ENCODE data around the gene CFAP70. TPM values are rescaled to one million over a fixed set of nuclear protein-coding genes. Genes with fewer than 3 reads are reported as not detected.

CFAP70 gene
- total RNA-seq, 1 donor = 1.1 TPM

- Histone ChIP-seq H3K4me2 (ENCODE audit: insufficient read depth, low read length) (peak overlapping the region; percentile 83), H3K36me3 (ENCODE audit: insufficient read depth, low read length) (peaks cover 49% of the 10 kb centered on the region), H3K4me1 (ENCODE audit: insufficient read depth, low read length) (peaks cover 22% of the 10 kb centered on the region), H3K27ac (ENCODE audit: low read depth, low read length) (no peak overlapping the region), H3K79me2 (ENCODE audit: insufficient read depth, low read length) (peaks cover 46% of the 10 kb centered on the region), H3K9me3 (ENCODE audit: low read depth, low read length) (no peaks in the 10 kb centered on the region), H3K27me3 (ENCODE audit: insufficient read depth, low read length) (no peaks in the 10 kb centered on the region), H2AFZ (ENCODE audit: low read length) (no peak overlapping the region), H4K20me1 (ENCODE audit: insufficient read depth, low read length) (no peaks in the 10 kb centered on the region), H3K4me3 (ENCODE audit: insufficient read depth, low read length) (peak overlapping the region; percentile 89)
- TF ChIP-seq, protein P1, sequence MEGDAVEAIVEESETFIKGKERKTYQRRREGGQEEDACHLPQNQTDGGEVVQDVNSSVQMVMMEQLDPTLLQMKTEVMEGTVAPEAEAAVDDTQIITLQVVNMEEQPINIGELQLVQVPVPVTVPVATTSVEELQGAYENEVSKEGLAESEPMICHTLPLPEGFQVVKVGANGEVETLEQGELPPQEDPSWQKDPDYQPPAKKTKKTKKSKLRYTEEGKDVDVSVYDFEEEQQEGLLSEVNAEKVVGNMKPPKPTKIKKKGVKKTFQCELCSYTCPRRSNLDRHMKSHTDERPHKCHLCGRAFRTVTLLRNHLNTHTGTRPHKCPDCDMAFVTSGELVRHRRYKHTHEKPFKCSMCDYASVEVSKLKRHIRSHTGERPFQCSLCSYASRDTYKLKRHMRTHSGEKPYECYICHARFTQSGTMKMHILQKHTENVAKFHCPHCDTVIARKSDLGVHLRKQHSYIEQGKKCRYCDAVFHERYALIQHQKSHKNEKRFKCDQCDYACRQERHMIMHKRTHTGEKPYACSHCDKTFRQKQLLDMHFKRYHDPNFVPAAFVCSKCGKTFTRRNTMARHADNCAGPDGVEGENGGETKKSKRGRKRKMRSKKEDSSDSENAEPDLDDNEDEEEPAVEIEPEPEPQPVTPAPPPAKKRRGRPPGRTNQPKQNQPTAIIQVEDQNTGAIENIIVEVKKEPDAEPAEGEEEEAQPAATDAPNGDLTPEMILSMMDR (IDR thresholded peaks at IDR 0.05; ENCODE audit: extremely low read depth, low read depth, low read length) = no peak
- DNase-seq (ENCODE audit: insufficient read length, low spot score, missing footprints) = no peak
Measured at GRCh38 chr10:73244866-73245477, 113.7 kb downstream of the CFAP70 start.

- Histone ChIP-seq H3K36me3 (ENCODE audit: insufficient read depth, low read length) (peaks cover 61% of the 10 kb centered on the region), H3K79me2 (ENCODE audit: insufficient read depth, low read length) (peaks cover 19% of the 10 kb centered on the region), H4K20me1 (ENCODE audit: insufficient read depth, low read length) (no peaks in the 10 kb centered on the region), H3K27ac (ENCODE audit: low read depth, low read length) (no peak overlapping the region), H3K4me2 (ENCODE audit: insufficient read depth, low read length) (no peak overlapping the region), H3K4me1 (ENCODE audit: insufficient read depth, low read length) (peaks cover 3% of the 10 kb centered on the region), H3K27me3 (ENCODE audit: insufficient read depth, low read length) (no peaks in the 10 kb centered on the region), H3K9me3 (ENCODE audit: low read depth, low read length) (no peaks in the 10 kb centered on the region), H2AFZ (ENCODE audit: low read length) (no peak overlapping the region), H3K4me3 (ENCODE audit: insufficient read depth, low read length) (no peak overlapping the region)
- no peak for DNase-seq (ENCODE audit: insufficient read length, low spot score, missing footprints)
- TF ChIP-seq, protein P1 (IDR thresholded peaks at IDR 0.05; ENCODE audit: extremely low read depth, low read depth, low read length) = no peak
Measured at GRCh38 chr10:73239908-73240307, 118.8 kb downstream of the CFAP70 start.

GRCh38 chr10:73238990-73239566, 119.6 kb downstream of the CFAP70 start:
- H3K79me2 ChIP-seq (ENCODE audit: insufficient read depth, low read length) = peaks cover 11% of the 10 kb centered on the region
- H4K20me1 ChIP-seq (ENCODE audit: insufficient read depth, low read length) = no peaks in the 10 kb centered on the region
- H3K9me3 ChIP-seq (ENCODE audit: low read depth, low read length) = no peaks in the 10 kb centered on the region
- peaks cover 57% of the 10 kb centered on the region for H3K36me3 ChIP-seq (ENCODE audit: insufficient read depth, low read length)
- no peak overlapping the region for H3K27ac ChIP-seq (ENCODE audit: low read depth, low read length)
- no peak overlapping the region for H3K4me3 ChIP-seq (ENCODE audit: insufficient read depth, low read length)
- TF ChIP-seq, protein P1 (IDR thresholded peaks at IDR 0.05; ENCODE audit: extremely low read depth, low read depth, low read length) = no peak
- DNase-seq (ENCODE audit: insufficient read length, low spot score, missing footprints) = no peak
- no peak overlapping the region for H3K4me2 ChIP-seq (ENCODE audit: insufficient read depth, low read length)
- H3K27me3 ChIP-seq (ENCODE audit: insufficient read depth, low read length) = no peaks in the 10 kb centered on the region
- no peaks in the 10 kb centered on the region for H3K4me1 ChIP-seq (ENCODE audit: insufficient read depth, low read length)
- H2AFZ ChIP-seq (ENCODE audit: low read length) = no peak overlapping the region

DNA sequence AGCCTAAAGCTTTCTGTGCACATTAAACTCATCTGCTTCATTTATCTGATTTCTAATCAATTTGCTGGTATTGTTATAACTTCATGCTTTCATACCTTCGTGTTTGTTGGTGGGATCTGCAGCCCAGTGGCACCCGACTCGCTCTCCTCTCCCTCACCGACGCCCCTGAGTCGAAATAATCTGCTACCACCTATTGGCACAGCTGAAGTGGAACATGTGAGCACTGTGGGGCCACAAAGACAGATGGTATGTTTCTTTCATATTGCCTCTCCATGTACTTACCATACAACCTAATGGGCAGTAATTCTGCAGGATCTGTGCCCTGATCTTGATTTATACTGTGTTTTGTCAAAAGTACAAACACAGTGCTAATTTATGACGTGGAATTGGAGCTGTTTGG, 124.0 kb downstream of the CFAP70 start:
- no peaks in the 10 kb centered on the region for H3K9me3 ChIP-seq (ENCODE audit: low read depth, low read length)
- H3K4me2 ChIP-seq (ENCODE audit: insufficient read depth, low read length) = no peak overlapping the region
- H3K4me1 ChIP-seq (ENCODE audit: insufficient read depth, low read length) = no peaks in the 10 kb centered on the region
- TF ChIP-seq, protein P1 (IDR thresholded peaks at IDR 0.05; ENCODE audit: extremely low read depth, low read depth, low read length) = no peak
- peaks cover 40% of the 10 kb centered on the region for H3K36me3 ChIP-seq (ENCODE audit: insufficient read depth, low read length)
- DNase-seq (ENCODE audit: insufficient read length, low spot score, missing footprints) = no peak
- H3K79me2 ChIP-seq (ENCODE audit: insufficient read depth, low read length) = no peaks in the 10 kb centered on the region
- no peak overlapping the region for H3K4me3 ChIP-seq (ENCODE audit: insufficient read depth, low read length)
- H3K27me3 ChIP-seq (ENCODE audit: insufficient read depth, low read length) = no peaks in the 10 kb centered on the region
- H2AFZ ChIP-seq (ENCODE audit: low read length) = no peak overlapping the region
- H3K27ac ChIP-seq (ENCODE audit: low read depth, low read length) = no peak overlapping the region
- H4K20me1 ChIP-seq (ENCODE audit: insufficient read depth, low read length) = no peaks in the 10 kb centered on the region
